Astrocyte of the cerebellum (primary cell): Measurements from ENCODE around the gene DNASE1L3.

Experiments
- DNase-seq: peaks from one replicate; pipeline ENCODE4 v3.0.0-alpha.2; 2011; ENCODE audit warnings: low read depth
- H3K4me3 ChIP-seq: 2 replicates; pipeline ENCODE4 v1.5.1; 2011; ENCODE audit warnings: mild to moderate bottlenecking, low read depth, low read length, moderate library complexity
- in situ Hi-C: cut with HindIII; loops from 2 replicates; pipeline ENCODE4 v1.10.0; 2017; ENCODE audit warnings: low sequenced_read_pairs
- TF ChIP-seq, protein P1 (sequence below): IDR thresholded peaks from 2 replicates; pipeline ENCODE4 v1.5.1; 2012; ENCODE audit warnings: low read length, low read depth, moderate library complexity, mild to moderate bottlenecking; ENCODE audit errors: missing control alignments

Gene DNASE1L3

GRCh38 chr3:58148049-58148448 lies 62.7 kb downstream of the DNASE1L3 start:
- in situ Hi-C loops: no loop called here

DNA sequence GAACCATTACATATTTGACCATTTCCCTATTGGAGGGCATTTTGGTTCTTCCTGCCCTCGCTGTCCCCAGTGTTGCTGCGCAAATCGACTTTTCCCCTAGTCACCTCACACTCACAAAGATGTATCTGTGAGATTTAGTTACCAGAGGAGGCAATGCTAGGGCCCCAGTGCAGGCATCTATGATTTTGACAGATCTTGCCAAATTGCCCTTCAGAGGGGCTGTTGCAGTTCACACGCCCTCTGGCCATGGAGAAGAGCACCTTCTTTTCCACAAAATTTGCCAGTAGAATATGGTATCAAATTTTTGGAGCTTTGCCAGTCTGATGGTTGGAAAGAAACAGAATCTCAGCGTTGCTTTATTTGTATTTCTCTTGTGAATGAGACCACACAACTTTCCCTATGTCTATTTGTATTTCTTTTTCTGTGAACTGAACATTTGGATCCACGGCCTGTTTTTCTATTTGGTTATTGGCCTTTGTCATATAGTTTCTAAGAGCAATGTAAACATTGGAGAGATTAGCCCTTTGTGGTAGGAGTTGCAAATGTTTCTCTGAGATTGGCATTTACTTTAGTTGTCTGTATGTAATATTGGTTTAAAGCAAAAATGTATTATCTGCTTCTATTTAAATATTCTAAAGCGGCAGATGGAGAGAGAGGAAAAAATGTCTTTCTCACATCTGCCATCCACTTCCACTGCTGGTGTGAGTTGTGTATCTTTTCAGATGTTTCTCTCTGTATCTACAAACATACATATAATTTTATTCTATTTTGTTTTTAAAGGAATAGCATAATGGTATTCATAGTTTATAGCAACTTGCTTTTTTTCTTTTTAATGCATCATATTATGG lies 66.1 kb downstream of the DNASE1L3 start:
- DNase-seq: no peak

More at GRCh38 chr3:58148049-58148448, 62.7 kb downstream of the DNASE1L3 start:
- TF ChIP-seq, protein P1, sequence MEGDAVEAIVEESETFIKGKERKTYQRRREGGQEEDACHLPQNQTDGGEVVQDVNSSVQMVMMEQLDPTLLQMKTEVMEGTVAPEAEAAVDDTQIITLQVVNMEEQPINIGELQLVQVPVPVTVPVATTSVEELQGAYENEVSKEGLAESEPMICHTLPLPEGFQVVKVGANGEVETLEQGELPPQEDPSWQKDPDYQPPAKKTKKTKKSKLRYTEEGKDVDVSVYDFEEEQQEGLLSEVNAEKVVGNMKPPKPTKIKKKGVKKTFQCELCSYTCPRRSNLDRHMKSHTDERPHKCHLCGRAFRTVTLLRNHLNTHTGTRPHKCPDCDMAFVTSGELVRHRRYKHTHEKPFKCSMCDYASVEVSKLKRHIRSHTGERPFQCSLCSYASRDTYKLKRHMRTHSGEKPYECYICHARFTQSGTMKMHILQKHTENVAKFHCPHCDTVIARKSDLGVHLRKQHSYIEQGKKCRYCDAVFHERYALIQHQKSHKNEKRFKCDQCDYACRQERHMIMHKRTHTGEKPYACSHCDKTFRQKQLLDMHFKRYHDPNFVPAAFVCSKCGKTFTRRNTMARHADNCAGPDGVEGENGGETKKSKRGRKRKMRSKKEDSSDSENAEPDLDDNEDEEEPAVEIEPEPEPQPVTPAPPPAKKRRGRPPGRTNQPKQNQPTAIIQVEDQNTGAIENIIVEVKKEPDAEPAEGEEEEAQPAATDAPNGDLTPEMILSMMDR: no peak
- no peak for DNase-seq
- H3K4me3 ChIP-seq: no peak overlapping the region

DNA sequence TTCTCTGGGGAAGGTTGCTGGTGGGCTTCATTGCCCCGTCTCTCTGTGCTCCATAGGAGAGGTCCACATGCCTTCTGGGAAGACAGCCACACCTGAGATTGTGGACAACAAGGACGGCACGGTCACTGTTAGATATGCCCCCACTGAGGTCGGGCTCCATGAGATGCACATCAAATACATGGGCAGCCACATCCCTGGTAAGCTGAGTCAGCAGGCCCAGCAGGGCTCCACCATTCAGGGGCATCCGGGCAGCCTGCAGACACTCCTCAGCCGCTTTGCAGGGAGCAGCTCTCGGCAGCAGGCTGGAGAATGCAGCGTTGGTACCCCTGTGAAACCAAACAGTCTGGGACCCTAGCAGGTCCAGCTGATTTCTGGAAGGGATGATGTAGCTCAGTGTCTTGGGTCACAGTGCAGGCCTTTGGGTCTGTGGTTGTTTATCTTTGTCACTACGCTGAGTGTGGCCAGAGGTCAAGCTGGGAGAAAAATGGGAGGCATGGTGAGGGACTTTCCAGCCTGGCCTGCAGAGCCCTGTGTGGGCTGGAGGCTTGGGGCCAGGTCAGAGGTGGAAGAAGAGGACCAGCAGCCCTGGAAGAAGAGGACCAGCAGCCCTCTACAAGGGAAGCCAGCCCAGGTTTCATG lies 67.2 kb downstream of the DNASE1L3 start:
- in situ Hi-C loops: no loop called here
- TF ChIP-seq, protein P1: no peak
- DNase-seq: no peak

More for the DNA sequence above, 66.1 kb downstream of the DNASE1L3 start:
- H3K4me3 ChIP-seq: no peak overlapping the region
- in situ Hi-C loops: no loop called here
- TF ChIP-seq, protein P1: no peak

More for the DNA sequence above, 67.2 kb downstream of the DNASE1L3 start:
- no peak overlapping the region for H3K4me3 ChIP-seq
